HepG2 (cell line): Measurements from ENCODE around the gene MBTD1. TPM values are rescaled to one million over a fixed set of nuclear protein-coding genes. Genes with fewer than 3 reads are reported as not detected.

Experiments used
- CAMTA2 ChIP-seq: sonication (generic); formaldehyde crosslinking; IDR thresholded peaks from 2 replicates; pipeline ENCODE4 v1.4.0; 2020; ENCODE audit warnings: mild to moderate bottlenecking, missing genetic modification reagents, borderline replicate concordance
- CREB3 ChIP-seq: sonication (generic); formaldehyde crosslinking; IDR thresholded peaks from 2 replicates; pipeline ENCODE4 v1.5.0; 2020; ENCODE audit warnings: missing genetic modification reagents
- CTCF ChIP-seq: sonication (generic); formaldehyde crosslinking; IDR thresholded peaks from 2 replicates; pipeline ENCODE4 v1.5.0; 2020; ENCODE audit warnings: mild to moderate bottlenecking, missing genetic modification reagents, moderate library complexity
- HCFC1 ChIP-seq: fragments of 150-350 bp; IDR thresholded peaks from 2 replicates; pipeline ENCODE4 v1.6.1; 2014; ENCODE audit warnings: low read depth, low read length
- HNF4A ChIP-seq: sonication (generic); formaldehyde crosslinking; IDR thresholded peaks from 2 replicates; pipeline ENCODE4 v1.4.0; 2020; ENCODE audit warnings: missing genetic modification reagents
- JDP2 ChIP-seq: sonication (generic); formaldehyde crosslinking; IDR thresholded peaks from 2 replicates; pipeline ENCODE4 v1.8.1; 2022; ENCODE audit warnings: missing genetic modification reagents, borderline replicate concordance
- KDM5A ChIP-seq: fragments of 200-600 bp; sonication (generic); IDR thresholded peaks from 2 replicates; pipeline ENCODE4 v1.7.0; 2018; ENCODE audit warnings: antibody characterized with exemption, mild to moderate bottlenecking, low read length, borderline replicate concordance
- MAF1 ChIP-seq: sonication (generic); formaldehyde crosslinking; IDR thresholded peaks from 2 replicates; pipeline ENCODE4 v1.5.0; 2020; ENCODE audit warnings: missing genetic modification reagents, borderline replicate concordance
- MYC ChIP-seq: sonication (generic); formaldehyde crosslinking; IDR thresholded peaks from 2 replicates; pipeline ENCODE4 v1.9.0; 2021; ENCODE audit warnings: missing genetic modification reagents, borderline replicate concordance
- NFE2 ChIP-seq: sonication (generic); formaldehyde crosslinking; IDR thresholded peaks from 2 replicates; pipeline ENCODE4 v1.4.0; 2020; ENCODE audit warnings: missing genetic modification reagents
- PAX8 ChIP-seq: sonication (generic); formaldehyde crosslinking; IDR thresholded peaks from 2 replicates; pipeline ENCODE4 v1.8.0; 2022; ENCODE audit warnings: mild to moderate bottlenecking, missing genetic modification reagents, borderline replicate concordance
- PRDM10 ChIP-seq: sonication (generic); formaldehyde crosslinking; IDR thresholded peaks from 2 replicates; pipeline ENCODE4 v1.4.0; 2020; ENCODE audit warnings: low read depth, missing genetic modification reagents
- PRPF4 ChIP-seq: fragments of 200-400 bp; formaldehyde crosslinking; IDR thresholded peaks from 2 replicates; pipeline ENCODE4 v1.6.1; 2016; ENCODE audit warnings: low read length, low read depth; ENCODE audit not compliant: poor library complexity, severe bottlenecking
- SKI ChIP-seq: fragments of 450-650 bp; IDR thresholded peaks from one replicate; pipeline ENCODE4 v1.6.1; 2018; ENCODE audit warnings: mild to moderate bottlenecking; ENCODE audit not compliant: partially characterized antibody
- TBL1XR1 ChIP-seq: fragments of 150-350 bp; IDR thresholded peaks from 2 replicates; pipeline ENCODE4 v1.6.1; 2014; ENCODE audit warnings: borderline replicate concordance, low read length; ENCODE audit not compliant: partially characterized antibody
- ZFYVE20 ChIP-seq: sonication (generic); formaldehyde crosslinking; IDR thresholded peaks from 2 replicates; pipeline ENCODE4 v1.8.0; 2023; ENCODE audit warnings: low read depth, mild to moderate bottlenecking, moderate library complexity, missing genetic modification reagents, borderline replicate concordance
- ZNF720 ChIP-seq: sonication (generic); formaldehyde crosslinking; IDR thresholded peaks from 2 replicates; pipeline ENCODE4 v1.4.0; 2020; ENCODE audit warnings: missing genetic modification reagents
- ZNF768 ChIP-seq: sonication (generic); formaldehyde crosslinking; IDR thresholded peaks from 2 replicates; pipeline ENCODE4 v1.4.0; 2020; ENCODE audit warnings: missing genetic modification reagents
- ZNF772 ChIP-seq: sonication (generic); formaldehyde crosslinking; IDR thresholded peaks from 2 replicates; pipeline ENCODE4 v1.5.0; 2020; ENCODE audit warnings: mild to moderate bottlenecking, missing genetic modification reagents
- ZNF784 ChIP-seq: sonication (generic); formaldehyde crosslinking; IDR thresholded peaks from 2 replicates; pipeline ENCODE4 v1.5.1; 2020; ENCODE audit warnings: missing genetic modification reagents, mild to moderate bottlenecking, borderline replicate concordance
- polyA plus RNA-seq, 8 experiments: library from polyadenylated mRNA; depleted of rRNA in 3 of 8; stranded (reverse) in 7 of 8; unstranded in 1 of 8; fragments of >200 nt; fragmentation: Illumina TruSeq in 4 of 8; extraction: Trizol in 4 of 8; gene quantifications; 2 replicates each; pipeline versions ENCODE4 v1.2.1 to v1.2.3, GENCODE V29; 2011 to 2016; ENCODE audit warnings: low read depth in 4 of 8, missing spikeins in 1 of 8, mixed read lengths in 1 of 8; ENCODE audit not compliant: insufficient read depth in 1 of 8
- total RNA-seq, 5 experiments: library from RNA; depleted of rRNA; stranded (reverse); fragments of >200 nt; fragmentation: Illumina TruSeq; extraction: Trizol; gene quantifications; 2 replicates each; pipeline ENCODE4 v1.2.3, GENCODE V29; 2016; ENCODE audit warnings: low read depth in 1 of 5

MBTD1 gene
- total and polyA plus RNA-seq, 2 of the 13 experiments (the other 11 are each of a cell fraction or from before 2014, with no cell fraction given): 20.9 TPM

GRCh38 chr17:51260237-51261023, 581 bp upstream of the MBTD1 start, which contains the start of gene UTP18 (continued):
- peak; percentile 68; the same call in 1 of the 2 replicates for TF ChIP-seq ZNF784 (CRISPR knock-in tag)
- peak; percentile 65 for TF ChIP-seq TBL1XR1
- peak; percentile 85 for TF ChIP-seq CREB3 (CRISPR knock-in tag)
- TF ChIP-seq HCFC1: peak; percentile 47
- 0 out of 2 replicates have a peak, but pooled peaks have one; percentile 82 for TF ChIP-seq CAMTA2 (CRISPR knock-in tag)
- peak; percentile 100 for TF ChIP-seq PRDM10 (CRISPR knock-in tag)
- TF ChIP-seq JDP2 (CRISPR knock-in tag): 0 out of 2 replicates have a peak, but pooled peaks have one; percentile 31
- peak; percentile 62; the same call in 1 of the 2 replicates for TF ChIP-seq KDM5A
- TF ChIP-seq ZFYVE20 (CRISPR knock-in tag): peak; percentile 25; the same call in 1 of the 2 replicates
- TF ChIP-seq CTCF (CRISPR knock-in tag): no peak
- no peak for TF ChIP-seq NFE2 (CRISPR knock-in tag)
- peak; percentile 98 for TF ChIP-seq PAX8 (CRISPR knock-in tag)
- TF ChIP-seq MAF1 (CRISPR knock-in tag): peak; percentile 33; the same call in 1 of the 2 replicates
- TF ChIP-seq HNF4A (CRISPR knock-in tag): 0 out of 2 replicates have a peak, but pooled peaks have one; percentile 9
- peak; percentile 97 for TF ChIP-seq MYC (CRISPR knock-in tag)
- no peak for TF ChIP-seq PRPF4
- TF ChIP-seq SKI: no peak
- peak; percentile 81; the same call in 1 of the 2 replicates for TF ChIP-seq ZNF768 (CRISPR knock-in tag)
- no peak for TF ChIP-seq ZNF720 (CRISPR knock-in tag)
- peak; percentile 94 for TF ChIP-seq ZNF772 (CRISPR knock-in tag)
